ENCODE data around the gene UNC13A. TPM values are rescaled to one million over a fixed set of nuclear protein-coding genes. Genes with fewer than 3 reads are reported as not detected.

The UNC13A gene
- polyA plus RNA-seq, 3 donors = 0.01 TPM; not detected in 2

GRCh38 chr19:17618281-17618903 lies 69.8 kb downstream of the UNC13A start:
- no peak for DNase-seq
- TF ChIP-seq CTCF (IDR thresholded peaks at IDR 0.05) = no peak
- Mint-ChIP-seq H3K27me3 (ENCODE audit: low read depth in 3 of 3) (peaks cover 17 to 39% (median 26%) of the 10 kb centered on the region in 3 donors), H3K4me3 (no peak overlapping the region), H3K27ac (no peak overlapping the region), H3K36me3 (no peaks in the 10 kb centered on the region), H3K9me3 (peaks cover 2 to 15% (median 7%) of the 10 kb centered on the region in 7 donors), H3K4me1 (peaks cover 9% of the 10 kb centered on the region)
- H3K4me3 ChIP-seq (replicated peaks in 1 of 3; ENCODE audit: low read depth in 2 of 3, low read length in 3 of 3) = no peak overlapping the region
- peaks cover 0 to 20% of the 10 kb centered on the region in 2 donors for H3K27me3 ChIP-seq (ENCODE audit: control insufficient read depth in 2 of 2, insufficient read depth in 2 of 2, low read length in 2 of 2)
- no peak overlapping the region for H2AFZ ChIP-seq (ENCODE audit: insufficient read depth, low read depth, low read length, poor library complexity, severe bottlenecking)
- no peak overlapping the region for H3K4me2 ChIP-seq (replicated peaks; ENCODE audit: extremely low read depth, low read length, poor library complexity, severe bottlenecking)
- intact Hi-C loops (cut with micrococcal nuclease) = no loop called here
- WGBS (ENCODE audit: insufficient coverage) = 100% methylated on average over 3 of the region's 7 CpGs
- peaks cover 0 to 6% of the 10 kb centered on the region in 2 donors for H3K9me3 ChIP-seq (replicated peaks in 1 of 2; ENCODE audit: control insufficient read depth in 1 of 2, insufficient read depth in 1 of 2, low read length in 2 of 2)
- no peaks in the 10 kb centered on the region for H3K79me2 ChIP-seq (ENCODE audit: insufficient read depth, low read length)
- H4K20me1 ChIP-seq (ENCODE audit: insufficient read depth, low read length) = no peaks in the 10 kb centered on the region
- H3K4me1 ChIP-seq (ENCODE audit: control insufficient read depth in 1 of 2, insufficient read depth in 2 of 2, low read length in 2 of 2) = peaks cover 10 to 12% of the 10 kb centered on the region in 2 donors
- H3K27ac ChIP-seq (ENCODE audit: low read depth in 1 of 2, low read length in 2 of 2) = no peak overlapping the region
- no peaks in the 10 kb centered on the region for H3K36me3 ChIP-seq (replicated peaks in 1 of 2; ENCODE audit: control insufficient read depth in 1 of 2, insufficient read depth in 2 of 2, low read length in 2 of 2)
- H3K9ac ChIP-seq (ENCODE audit: insufficient read depth, low read length, poor library complexity, severe bottlenecking) = no peak overlapping the region

- intact Hi-C loops (cut with micrococcal nuclease) = no loop called here
- peaks cover 17 to 40% (median 26%) of the 10 kb centered on the region in 3 donors for H3K27me3 Mint-ChIP-seq (ENCODE audit: low read depth in 3 of 3)
- no peak for DNase-seq
- WGBS (ENCODE audit: insufficient coverage) = 81% methylated on average over 4 of the region's 7 CpGs
- no peaks in the 10 kb centered on the region for H3K36me3 Mint-ChIP-seq
- H3K4me1 ChIP-seq (ENCODE audit: control insufficient read depth in 1 of 2, insufficient read depth in 2 of 2, low read length in 2 of 2) = peaks cover 10 to 12% of the 10 kb centered on the region in 2 donors
- H3K27me3 ChIP-seq (ENCODE audit: control insufficient read depth in 2 of 2, insufficient read depth in 2 of 2, low read length in 2 of 2) = peaks cover 0 to 20% of the 10 kb centered on the region in 2 donors
- H3K27ac Mint-ChIP-seq = no peak overlapping the region
- no peak overlapping the region for H2AFZ ChIP-seq (ENCODE audit: insufficient read depth, low read depth, low read length, poor library complexity, severe bottlenecking)
- H3K4me3 ChIP-seq (replicated peaks in 1 of 3; ENCODE audit: low read depth in 2 of 3, low read length in 3 of 3) = no peak overlapping the region
- H3K79me2 ChIP-seq (ENCODE audit: insufficient read depth, low read length) = no peaks in the 10 kb centered on the region
- H3K4me2 ChIP-seq (replicated peaks; ENCODE audit: extremely low read depth, low read length, poor library complexity, severe bottlenecking) = no peak overlapping the region
- H3K4me1 Mint-ChIP-seq = peaks cover 9% of the 10 kb centered on the region
- no peak for TF ChIP-seq CTCF (IDR thresholded peaks at IDR 0.05)
- H3K9ac ChIP-seq (ENCODE audit: insufficient read depth, low read length, poor library complexity, severe bottlenecking) = no peak overlapping the region
- H4K20me1 ChIP-seq (ENCODE audit: insufficient read depth, low read length) = no peaks in the 10 kb centered on the region
- H3K27ac ChIP-seq (ENCODE audit: low read depth in 1 of 2, low read length in 2 of 2) = no peak overlapping the region
- peak overlapping the region in 1 of 2 donors; percentile 61 for H3K4me3 Mint-ChIP-seq
- H3K9me3 ChIP-seq (replicated peaks in 1 of 2; ENCODE audit: control insufficient read depth in 1 of 2, insufficient read depth in 1 of 2, low read length in 2 of 2) = peaks cover 0 to 6% of the 10 kb centered on the region in 2 donors
- peaks cover 2 to 15% (median 7%) of the 10 kb centered on the region in 7 donors for H3K9me3 Mint-ChIP-seq
- no peaks in the 10 kb centered on the region for H3K36me3 ChIP-seq (replicated peaks in 1 of 2; ENCODE audit: control insufficient read depth in 1 of 2, insufficient read depth in 2 of 2, low read length in 2 of 2)
Observed at GRCh38 chr19:17617807-17618192, 70.4 kb downstream of the UNC13A start.

Data from CD14-positive monocyte (primary cell).